HEK293 (cell line): ENCODE results near the gene RND1.
A peak's percentile ranks its signal among the peaks of the same experiment; 100 is the strongest.

Source experiments
- KLF8 ChIP-seq: fragments of 450-650 bp; formaldehyde crosslinking; IDR thresholded peaks from 2 replicates; pipeline ENCODE4 v1.5.1; 2016; ENCODE audit warnings: missing biosample characterization, missing genetic modification characterization
- MZF1 ChIP-seq: fragments of 450-650 bp; formaldehyde crosslinking; IDR thresholded peaks from 2 replicates; pipeline ENCODE4 v1.5.1; 2017; ENCODE audit warnings: missing biosample characterization, missing genetic modification characterization, borderline replicate concordance
- PRDM1 ChIP-seq: fragments of 450-650 bp; formaldehyde crosslinking; IDR thresholded peaks from 2 replicates; pipeline ENCODE4; 2016; ENCODE audit warnings: missing biosample characterization, missing genetic modification characterization
- SALL2 ChIP-seq: fragments of 450-650 bp; formaldehyde crosslinking; IDR thresholded peaks from 2 replicates; pipeline ENCODE4 v1.5.0; 2017; ENCODE audit warnings: missing biosample characterization, mild to moderate bottlenecking, missing genetic modification characterization, borderline replicate concordance
- SCRT1 ChIP-seq: fragments of 450-650 bp; formaldehyde crosslinking; IDR thresholded peaks from 2 replicates; pipeline ENCODE4 v1.5.1; 2016; ENCODE audit warnings: missing biosample characterization, missing genetic modification characterization, borderline replicate concordance
- SP3 ChIP-seq: fragments of 450-650 bp; formaldehyde crosslinking; IDR thresholded peaks from 2 replicates; pipeline ENCODE4 v1.5.1; 2016; ENCODE audit warnings: missing biosample characterization, missing genetic modification characterization
- SP7 ChIP-seq: fragments of 450-650 bp; formaldehyde crosslinking; IDR thresholded peaks from 2 replicates; pipeline ENCODE4 v1.5.1; 2016; ENCODE audit warnings: missing biosample characterization, missing genetic modification characterization
- ZNF10 ChIP-seq: fragments of 450-650 bp; formaldehyde crosslinking; IDR thresholded peaks from 2 replicates; pipeline ENCODE4 v1.5.1; 2017; ENCODE audit warnings: missing biosample characterization, missing genetic modification characterization
- ZNF132 ChIP-seq: fragments of 450-650 bp; formaldehyde crosslinking; IDR thresholded peaks from 2 replicates; pipeline ENCODE4 v1.5.1; 2017; ENCODE audit warnings: missing biosample characterization, missing genetic modification characterization, borderline replicate concordance
- ZNF157 ChIP-seq: fragments of 450-650 bp; formaldehyde crosslinking; IDR thresholded peaks from 2 replicates; pipeline ENCODE4 v1.5.1; 2016; ENCODE audit warnings: missing biosample characterization, missing genetic modification characterization
- ZNF221 ChIP-seq: fragments of 450-650 bp; formaldehyde crosslinking; IDR thresholded peaks from 2 replicates; pipeline ENCODE4 v1.5.1; 2017; ENCODE audit warnings: missing biosample characterization, missing genetic modification characterization, borderline replicate concordance
- ZNF324 ChIP-seq: fragments of 450-650 bp; formaldehyde crosslinking; IDR thresholded peaks from 2 replicates; pipeline ENCODE4 v1.5.1; 2016; ENCODE audit warnings: missing biosample characterization, missing genetic modification characterization
- ZNF394 ChIP-seq: fragments of 450-650 bp; formaldehyde crosslinking; IDR thresholded peaks from 2 replicates; pipeline ENCODE4 v1.5.1; 2016; ENCODE audit warnings: missing biosample characterization, missing genetic modification characterization, mild to moderate bottlenecking, moderate library complexity, borderline replicate concordance
- ZNF426 ChIP-seq: fragments of 450-650 bp; formaldehyde crosslinking; IDR thresholded peaks from 2 replicates; pipeline ENCODE4 v1.5.1; 2017; ENCODE audit warnings: missing biosample characterization, missing genetic modification characterization, mild to moderate bottlenecking, inconsistent platforms, moderate library complexity
- ZNF433 ChIP-seq: fragments of 450-650 bp; formaldehyde crosslinking; IDR thresholded peaks from 2 replicates; pipeline ENCODE4 v1.5.1; 2016; ENCODE audit warnings: missing biosample characterization, missing genetic modification characterization, low read depth
- ZNF501 ChIP-seq: fragments of 450-650 bp; formaldehyde crosslinking; IDR thresholded peaks from 2 replicates; pipeline ENCODE4 v1.5.1; 2016; ENCODE audit warnings: missing biosample characterization, missing genetic modification characterization
- ZNF548 ChIP-seq: fragments of 450-650 bp; formaldehyde crosslinking; IDR thresholded peaks from 2 replicates; pipeline ENCODE4 v1.5.1; 2016; ENCODE audit warnings: missing biosample characterization, missing genetic modification characterization
- ZNF658 ChIP-seq: fragments of 450-650 bp; formaldehyde crosslinking; IDR thresholded peaks from 2 replicates; pipeline ENCODE4; 2016; ENCODE audit warnings: missing biosample characterization, missing genetic modification characterization
- ZNF76 ChIP-seq: fragments of 450-650 bp; formaldehyde crosslinking; IDR thresholded peaks from 2 replicates; pipeline ENCODE4; 2016; ENCODE audit warnings: low read depth, missing biosample characterization, missing genetic modification characterization, borderline replicate concordance
- TF ChIP-seq, protein P1 (sequence below): fragments of 450-650 bp; formaldehyde crosslinking; IDR thresholded peaks from 2 replicates; pipeline ENCODE4 v1.5.1; 2016; ENCODE audit warnings: missing biosample characterization, missing genetic modification characterization
- TF ChIP-seq, protein P2 (sequence below): fragments of 450-650 bp; formaldehyde crosslinking; optimal IDR thresholded peaks from 2 replicates; pipeline ENCODE3; 2016; ENCODE audit warnings: missing biosample characterization, mild to moderate bottlenecking, missing genetic modification characterization
- TF ChIP-seq, protein P3 (sequence below): fragments of 450-650 bp; formaldehyde crosslinking; IDR thresholded peaks from 2 replicates; pipeline ENCODE4 v1.5.1; 2016; ENCODE audit warnings: missing biosample characterization, missing genetic modification characterization
- TF ChIP-seq, protein P4 (sequence below): fragments of 450-650 bp; formaldehyde crosslinking; IDR thresholded peaks from 2 replicates; pipeline ENCODE4 v1.5.1; 2016; ENCODE audit warnings: missing biosample characterization, missing genetic modification characterization
- TF ChIP-seq, protein P5 (sequence below): fragments of 450-650 bp; formaldehyde crosslinking; IDR thresholded peaks from 2 replicates; pipeline ENCODE4 v1.5.1; 2017; ENCODE audit warnings: missing biosample characterization, missing genetic modification characterization
- TF ChIP-seq, protein P6 (sequence below): IDR thresholded peaks from 2 replicates; pipeline ENCODE4 v1.6.1; 2011; ENCODE audit warnings: mild to moderate bottlenecking, low read depth, low read length, borderline replicate concordance
- TF ChIP-seq, protein P7 (sequence below): fragments of 450-650 bp; IDR thresholded peaks from 2 replicates; pipeline ENCODE4 v1.5.1; 2018; ENCODE audit warnings: missing biosample characterization, missing genetic modification characterization

RND1 gene

DNA sequence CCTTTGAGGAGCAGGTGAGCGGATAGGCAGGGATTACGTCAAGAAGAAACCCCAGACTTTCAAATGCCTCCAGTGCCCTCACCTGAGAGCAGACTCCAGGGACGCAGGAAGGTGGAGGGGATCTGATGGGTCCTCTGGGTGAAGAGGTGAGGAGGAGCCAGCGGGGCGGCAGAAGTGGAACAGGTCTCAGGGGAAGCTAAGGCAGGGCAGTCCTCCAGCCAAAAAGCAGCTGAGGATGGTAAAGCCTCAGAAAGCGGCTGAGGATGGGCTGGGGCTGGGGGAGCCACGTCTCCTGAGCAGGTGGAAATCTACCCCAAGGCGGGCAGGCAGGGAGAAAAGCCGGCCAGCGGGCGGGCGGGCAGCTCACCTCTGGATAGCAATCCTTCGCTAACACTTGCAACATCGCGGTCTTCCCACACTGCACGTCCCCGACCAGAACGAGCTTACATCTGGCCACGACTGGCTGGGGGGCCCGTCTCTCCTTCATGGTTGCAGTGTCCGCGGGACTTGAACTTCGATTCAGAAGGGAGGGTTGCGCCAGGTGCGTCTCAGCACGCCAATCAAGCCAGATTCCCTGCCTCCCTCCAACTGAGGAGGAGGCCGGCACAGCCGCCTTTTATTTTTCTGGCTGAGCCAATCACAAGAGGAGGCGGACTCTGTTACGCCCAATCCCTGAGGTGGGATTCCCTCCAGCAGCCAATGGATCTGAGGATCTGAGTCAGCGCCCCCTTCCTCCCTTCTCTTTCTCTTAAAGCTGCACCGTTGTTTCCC, at the start of gene RND1 (continued):
- TF ChIP-seq, protein P1, sequence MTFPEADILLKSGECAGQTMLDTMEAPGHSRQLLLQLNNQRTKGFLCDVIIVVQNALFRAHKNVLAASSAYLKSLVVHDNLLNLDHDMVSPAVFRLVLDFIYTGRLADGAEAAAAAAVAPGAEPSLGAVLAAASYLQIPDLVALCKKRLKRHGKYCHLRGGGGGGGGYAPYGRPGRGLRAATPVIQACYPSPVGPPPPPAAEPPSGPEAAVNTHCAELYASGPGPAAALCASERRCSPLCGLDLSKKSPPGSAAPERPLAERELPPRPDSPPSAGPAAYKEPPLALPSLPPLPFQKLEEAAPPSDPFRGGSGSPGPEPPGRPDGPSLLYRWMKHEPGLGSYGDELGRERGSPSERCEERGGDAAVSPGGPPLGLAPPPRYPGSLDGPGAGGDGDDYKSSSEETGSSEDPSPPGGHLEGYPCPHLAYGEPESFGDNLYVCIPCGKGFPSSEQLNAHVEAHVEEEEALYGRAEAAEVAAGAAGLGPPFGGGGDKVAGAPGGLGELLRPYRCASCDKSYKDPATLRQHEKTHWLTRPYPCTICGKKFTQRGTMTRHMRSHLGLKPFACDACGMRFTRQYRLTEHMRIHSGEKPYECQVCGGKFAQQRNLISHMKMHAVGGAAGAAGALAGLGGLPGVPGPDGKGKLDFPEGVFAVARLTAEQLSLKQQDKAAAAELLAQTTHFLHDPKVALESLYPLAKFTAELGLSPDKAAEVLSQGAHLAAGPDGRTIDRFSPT (tag by site-specific recombination), result no peak
- TF ChIP-seq ZNF324 (no peak), ZNF10 (tag by site-specific recombination) (no peak), ZNF157 (no peak), ZNF433 (tag by site-specific recombination) (no peak), SCRT1 (0 out of 2 replicates have a peak, but pooled peaks have one; percentile 31), KLF8 (tag by site-specific recombination) (peak; percentile 38; the same call in 1 of the 2 replicates), ZNF132 (tag by site-specific recombination) (no peak), PRDM1 (tag by site-specific recombination) (no peak), ZNF658 (tag by site-specific recombination) (no peak), ZNF548 (tag by site-specific recombination) (no peak), ZNF501 (tag by site-specific recombination) (peak; percentile 56; the same call in 1 of the 2 replicates), SP3 (tag by site-specific recombination) (peak; percentile 71), SP7 (tag by site-specific recombination) (peak; percentile 69), ZNF76 (peak; percentile 47; the same call in 1 of the 2 replicates), MZF1 (tag by site-specific recombination) (peak; percentile 25), ZNF221 (tag by site-specific recombination) (no peak), ZNF394 (tag by site-specific recombination) (0 out of 2 replicates have a peak, but pooled peaks have one; percentile 10), ZNF426 (tag by site-specific recombination) (no peak), SALL2 (tag by site-specific recombination) (no peak)
- TF ChIP-seq, protein P2, sequence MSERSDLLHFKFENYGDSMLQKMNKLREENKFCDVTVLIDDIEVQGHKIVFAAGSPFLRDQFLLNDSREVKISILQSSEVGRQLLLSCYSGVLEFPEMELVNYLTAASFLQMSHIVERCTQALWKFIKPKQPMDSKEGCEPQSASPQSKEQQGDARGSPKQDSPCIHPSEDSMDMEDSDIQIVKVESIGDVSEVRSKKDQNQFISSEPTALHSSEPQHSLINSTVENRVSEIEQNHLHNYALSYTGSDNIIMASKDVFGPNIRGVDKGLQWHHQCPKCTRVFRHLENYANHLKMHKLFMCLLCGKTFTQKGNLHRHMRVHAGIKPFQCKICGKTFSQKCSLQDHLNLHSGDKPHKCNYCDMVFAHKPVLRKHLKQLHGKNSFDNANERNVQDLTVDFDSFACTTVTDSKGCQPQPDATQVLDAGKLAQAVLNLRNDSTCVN (tag by site-specific recombination), result peak; percentile 32
- TF ChIP-seq, protein P3, sequence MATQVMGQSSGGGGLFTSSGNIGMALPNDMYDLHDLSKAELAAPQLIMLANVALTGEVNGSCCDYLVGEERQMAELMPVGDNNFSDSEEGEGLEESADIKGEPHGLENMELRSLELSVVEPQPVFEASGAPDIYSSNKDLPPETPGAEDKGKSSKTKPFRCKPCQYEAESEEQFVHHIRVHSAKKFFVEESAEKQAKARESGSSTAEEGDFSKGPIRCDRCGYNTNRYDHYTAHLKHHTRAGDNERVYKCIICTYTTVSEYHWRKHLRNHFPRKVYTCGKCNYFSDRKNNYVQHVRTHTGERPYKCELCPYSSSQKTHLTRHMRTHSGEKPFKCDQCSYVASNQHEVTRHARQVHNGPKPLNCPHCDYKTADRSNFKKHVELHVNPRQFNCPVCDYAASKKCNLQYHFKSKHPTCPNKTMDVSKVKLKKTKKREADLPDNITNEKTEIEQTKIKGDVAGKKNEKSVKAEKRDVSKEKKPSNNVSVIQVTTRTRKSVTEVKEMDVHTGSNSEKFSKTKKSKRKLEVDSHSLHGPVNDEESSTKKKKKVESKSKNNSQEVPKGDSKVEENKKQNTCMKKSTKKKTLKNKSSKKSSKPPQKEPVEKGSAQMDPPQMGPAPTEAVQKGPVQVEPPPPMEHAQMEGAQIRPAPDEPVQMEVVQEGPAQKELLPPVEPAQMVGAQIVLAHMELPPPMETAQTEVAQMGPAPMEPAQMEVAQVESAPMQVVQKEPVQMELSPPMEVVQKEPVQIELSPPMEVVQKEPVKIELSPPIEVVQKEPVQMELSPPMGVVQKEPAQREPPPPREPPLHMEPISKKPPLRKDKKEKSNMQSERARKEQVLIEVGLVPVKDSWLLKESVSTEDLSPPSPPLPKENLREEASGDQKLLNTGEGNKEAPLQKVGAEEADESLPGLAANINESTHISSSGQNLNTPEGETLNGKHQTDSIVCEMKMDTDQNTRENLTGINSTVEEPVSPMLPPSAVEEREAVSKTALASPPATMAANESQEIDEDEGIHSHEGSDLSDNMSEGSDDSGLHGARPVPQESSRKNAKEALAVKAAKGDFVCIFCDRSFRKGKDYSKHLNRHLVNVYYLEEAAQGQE, result no peak
- TF ChIP-seq, protein P4, sequence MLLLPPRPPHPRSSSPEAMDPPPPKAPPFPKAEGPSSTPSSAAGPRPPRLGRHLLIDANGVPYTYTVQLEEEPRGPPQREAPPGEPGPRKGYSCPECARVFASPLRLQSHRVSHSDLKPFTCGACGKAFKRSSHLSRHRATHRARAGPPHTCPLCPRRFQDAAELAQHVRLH (tag by site-specific recombination), result peak; percentile 14; the same call in 1 of the 2 replicates
- TF ChIP-seq, protein P5, sequence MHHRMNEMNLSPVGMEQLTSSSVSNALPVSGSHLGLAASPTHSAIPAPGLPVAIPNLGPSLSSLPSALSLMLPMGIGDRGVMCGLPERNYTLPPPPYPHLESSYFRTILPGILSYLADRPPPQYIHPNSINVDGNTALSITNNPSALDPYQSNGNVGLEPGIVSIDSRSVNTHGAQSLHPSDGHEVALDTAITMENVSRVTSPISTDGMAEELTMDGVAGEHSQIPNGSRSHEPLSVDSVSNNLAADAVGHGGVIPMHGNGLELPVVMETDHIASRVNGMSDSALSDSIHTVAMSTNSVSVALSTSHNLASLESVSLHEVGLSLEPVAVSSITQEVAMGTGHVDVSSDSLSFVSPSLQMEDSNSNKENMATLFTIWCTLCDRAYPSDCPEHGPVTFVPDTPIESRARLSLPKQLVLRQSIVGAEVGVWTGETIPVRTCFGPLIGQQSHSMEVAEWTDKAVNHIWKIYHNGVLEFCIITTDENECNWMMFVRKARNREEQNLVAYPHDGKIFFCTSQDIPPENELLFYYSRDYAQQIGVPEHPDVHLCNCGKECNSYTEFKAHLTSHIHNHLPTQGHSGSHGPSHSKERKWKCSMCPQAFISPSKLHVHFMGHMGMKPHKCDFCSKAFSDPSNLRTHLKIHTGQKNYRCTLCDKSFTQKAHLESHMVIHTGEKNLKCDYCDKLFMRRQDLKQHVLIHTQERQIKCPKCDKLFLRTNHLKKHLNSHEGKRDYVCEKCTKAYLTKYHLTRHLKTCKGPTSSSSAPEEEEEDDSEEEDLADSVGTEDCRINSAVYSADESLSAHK (tag by site-specific recombination), result peak; percentile 9; the same call in 1 of the 2 replicates
- TF ChIP-seq, protein P6, sequence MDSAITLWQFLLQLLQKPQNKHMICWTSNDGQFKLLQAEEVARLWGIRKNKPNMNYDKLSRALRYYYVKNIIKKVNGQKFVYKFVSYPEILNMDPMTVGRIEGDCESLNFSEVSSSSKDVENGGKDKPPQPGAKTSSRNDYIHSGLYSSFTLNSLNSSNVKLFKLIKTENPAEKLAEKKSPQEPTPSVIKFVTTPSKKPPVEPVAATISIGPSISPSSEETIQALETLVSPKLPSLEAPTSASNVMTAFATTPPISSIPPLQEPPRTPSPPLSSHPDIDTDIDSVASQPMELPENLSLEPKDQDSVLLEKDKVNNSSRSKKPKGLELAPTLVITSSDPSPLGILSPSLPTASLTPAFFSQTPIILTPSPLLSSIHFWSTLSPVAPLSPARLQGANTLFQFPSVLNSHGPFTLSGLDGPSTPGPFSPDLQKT, result no peak
- TF ChIP-seq, protein P7, sequence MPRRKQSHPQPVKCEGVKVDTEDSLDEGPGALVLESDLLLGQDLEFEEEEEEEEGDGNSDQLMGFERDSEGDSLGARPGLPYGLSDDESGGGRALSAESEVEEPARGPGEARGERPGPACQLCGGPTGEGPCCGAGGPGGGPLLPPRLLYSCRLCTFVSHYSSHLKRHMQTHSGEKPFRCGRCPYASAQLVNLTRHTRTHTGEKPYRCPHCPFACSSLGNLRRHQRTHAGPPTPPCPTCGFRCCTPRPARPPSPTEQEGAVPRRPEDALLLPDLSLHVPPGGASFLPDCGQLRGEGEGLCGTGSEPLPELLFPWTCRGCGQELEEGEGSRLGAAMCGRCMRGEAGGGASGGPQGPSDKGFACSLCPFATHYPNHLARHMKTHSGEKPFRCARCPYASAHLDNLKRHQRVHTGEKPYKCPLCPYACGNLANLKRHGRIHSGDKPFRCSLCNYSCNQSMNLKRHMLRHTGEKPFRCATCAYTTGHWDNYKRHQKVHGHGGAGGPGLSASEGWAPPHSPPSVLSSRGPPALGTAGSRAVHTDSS, result peak; percentile 87
